GM23338 (cell line): ENCODE data around the gene CABYR.

Experiments used
- EZH2 ChIP-seq: fragments of 200-600 bp; sonication (generic); IDR thresholded peaks from one replicate; pipeline ENCODE4 v1.8.0; 2017; ENCODE audit warnings: antibody characterized with exemption, mild to moderate bottlenecking, low read depth; ENCODE audit not compliant: unreplicated experiment
- EZH2phosphoT487 ChIP-seq: fragments of 200-600 bp; sonication (generic); IDR thresholded peaks from one replicate; pipeline ENCODE4 v1.8.1; 2018; ENCODE audit warnings: antibody characterized with exemption; ENCODE audit not compliant: unreplicated experiment
- POLR2AphosphoS5 ChIP-seq: IDR thresholded peaks from 2 replicates; pipeline ENCODE4 v1.6.1; 2016; ENCODE audit warnings: antibody characterized with exemption, low read depth
- TF ChIP-seq, protein P1 (sequence below), 2 experiments: fragments of 200-600 bp in 1 of 2; sonication (generic) in 1 of 2; conservative IDR thresholded peaks; 2 replicates each; pipeline versions ENCODE4 v1.5.1 to v1.6.1; 2016 to 2017; ENCODE audit warnings: antibody characterized with exemption in 2 of 2, low read depth in 2 of 2, mild to moderate bottlenecking in 2 of 2, moderate library complexity in 1 of 2

DNA sequence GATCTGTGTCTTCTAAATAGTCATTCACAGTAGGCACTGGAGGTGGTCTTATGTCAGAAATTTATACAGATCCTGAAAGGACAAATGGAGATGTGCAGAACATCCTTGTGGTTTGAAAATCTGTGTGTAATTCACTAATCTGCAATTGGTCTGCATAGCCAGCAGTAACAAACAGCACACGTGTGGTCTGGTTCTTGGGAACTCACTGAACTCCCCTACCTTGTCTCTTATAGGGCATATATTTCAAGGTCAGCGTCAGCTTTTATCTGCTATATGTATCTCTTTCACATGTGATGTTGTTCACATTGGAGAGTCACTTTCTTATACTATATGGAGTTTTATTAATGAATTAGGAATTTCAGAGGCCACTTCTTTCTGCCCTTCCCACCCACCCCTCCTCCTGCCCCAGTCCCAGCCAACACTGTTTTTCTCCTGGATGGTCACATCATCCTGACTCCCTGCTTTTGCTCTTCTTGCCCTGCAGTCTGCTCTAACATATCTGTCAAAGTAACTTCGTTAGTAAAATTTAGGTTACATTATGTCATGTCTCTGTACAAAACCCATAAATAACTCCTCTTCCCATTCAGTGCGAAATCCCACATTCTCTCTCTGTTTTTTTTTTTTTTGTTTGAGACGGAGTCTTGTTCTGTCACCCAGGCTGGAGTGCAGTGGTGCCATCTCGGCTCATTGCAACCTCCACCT, 35.4 kb upstream of the CABYR start:
- TF ChIP-seq, protein P1, sequence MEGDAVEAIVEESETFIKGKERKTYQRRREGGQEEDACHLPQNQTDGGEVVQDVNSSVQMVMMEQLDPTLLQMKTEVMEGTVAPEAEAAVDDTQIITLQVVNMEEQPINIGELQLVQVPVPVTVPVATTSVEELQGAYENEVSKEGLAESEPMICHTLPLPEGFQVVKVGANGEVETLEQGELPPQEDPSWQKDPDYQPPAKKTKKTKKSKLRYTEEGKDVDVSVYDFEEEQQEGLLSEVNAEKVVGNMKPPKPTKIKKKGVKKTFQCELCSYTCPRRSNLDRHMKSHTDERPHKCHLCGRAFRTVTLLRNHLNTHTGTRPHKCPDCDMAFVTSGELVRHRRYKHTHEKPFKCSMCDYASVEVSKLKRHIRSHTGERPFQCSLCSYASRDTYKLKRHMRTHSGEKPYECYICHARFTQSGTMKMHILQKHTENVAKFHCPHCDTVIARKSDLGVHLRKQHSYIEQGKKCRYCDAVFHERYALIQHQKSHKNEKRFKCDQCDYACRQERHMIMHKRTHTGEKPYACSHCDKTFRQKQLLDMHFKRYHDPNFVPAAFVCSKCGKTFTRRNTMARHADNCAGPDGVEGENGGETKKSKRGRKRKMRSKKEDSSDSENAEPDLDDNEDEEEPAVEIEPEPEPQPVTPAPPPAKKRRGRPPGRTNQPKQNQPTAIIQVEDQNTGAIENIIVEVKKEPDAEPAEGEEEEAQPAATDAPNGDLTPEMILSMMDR (conservative IDR thresholded peaks at IDR 0.05; ENCODE audit: low read depth in 2 of 2): no peak
- TF ChIP-seq EZH2 (no peak), EZH2phosphoT487 (no peak), POLR2AphosphoS5 (no peak)
